ENCODE results near the gene VPS26A. TPM values are rescaled to one million over a fixed set of nuclear protein-coding genes. Genes with fewer than 3 reads are reported as not detected.

The VPS26A gene
- total RNA-seq, 2 experiments from 2014 or later = 44.6 to 51.4 TPM

DNA sequence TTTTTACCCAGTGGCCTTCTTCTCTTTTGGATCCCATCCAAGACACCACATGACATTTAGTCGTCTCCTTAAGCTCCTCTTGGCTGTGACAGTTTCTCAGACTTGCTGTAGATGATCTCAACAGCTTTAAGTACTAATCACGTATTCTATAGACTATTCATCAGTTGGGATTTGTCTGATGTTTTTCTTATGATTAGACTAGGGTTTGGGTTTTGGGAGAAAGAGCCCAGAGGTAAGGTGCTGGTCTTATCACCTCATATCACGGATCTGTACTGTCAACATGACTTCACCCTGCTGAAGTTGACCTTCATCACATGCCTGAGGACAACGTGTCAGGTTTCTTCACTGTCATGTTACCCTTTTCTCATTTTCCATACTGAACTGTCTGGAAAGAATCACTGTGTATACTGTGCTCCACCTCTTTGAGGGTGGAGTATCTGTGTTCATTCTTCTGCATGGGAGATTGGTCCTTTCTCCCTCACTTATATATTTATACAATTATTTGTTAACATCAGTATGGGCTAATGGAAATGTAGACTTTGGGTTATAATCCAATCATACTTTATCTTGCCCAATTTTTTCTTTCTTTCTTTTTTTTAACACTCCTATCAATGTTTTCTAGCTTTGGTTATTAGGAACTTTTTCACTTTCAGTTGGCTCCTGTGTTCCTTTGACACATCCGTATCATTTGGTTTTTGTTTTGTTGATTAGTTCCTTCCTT, 89.8 kb downstream of the VPS26A start:
- H3K27ac Mint-ChIP-seq = peak overlapping the region; percentile 20
- intact Hi-C loops (cut with micrococcal nuclease) = loop anchor here (1.0 to 2.0 kb wide), 5 partner anchors 9 to 217 kb away; partner anchors contain the start of gene VPS26A
- DNase-seq = no peak
- H3K27me3 Mint-ChIP-seq = no peaks in the 10 kb centered on the region
- ChIA-PET CTCF (interaction anchor here (0.6 to 1.3 kb wide), 3 partner anchors 15 to 177 kb away, joined by 3 read pairs; no protein-coding TSS in a partner anchor), POLR2A (interaction anchor here (0.6 to 3.2 kb wide), 3 partner anchors 8 to 257 kb away, joined by 3 to 14 read pairs (median 4); partner anchors contain the start of gene DDX21)
- H3K9me3 Mint-ChIP-seq = no peaks in the 10 kb centered on the region
- no peak overlapping the region for H3K4me3 Mint-ChIP-seq
- peaks cover 39% of the 10 kb centered on the region for H3K4me1 Mint-ChIP-seq (ENCODE audit: low read depth)
- peaks cover 3% of the 10 kb centered on the region for H3K36me3 Mint-ChIP-seq

- CTCF ChIA-PET = interaction anchor here (0.8 to 1.4 kb wide), 5 partner anchors 10 to 209 kb away, joined by 3 to 5 read pairs (median 4); no protein-coding TSS in a partner anchor
- DNase-seq = peak; percentile 25
- Mint-ChIP-seq H3K36me3 (no peaks in the 10 kb centered on the region), H3K27ac (peak overlapping the region; percentile 84), H3K4me3 (peak overlapping the region; percentile 68), H3K4me1 (ENCODE audit: low read depth) (peaks cover 39% of the 10 kb centered on the region), H3K9me3 (no peaks in the 10 kb centered on the region), H3K27me3 (no peaks in the 10 kb centered on the region)
- intact Hi-C loops (cut with micrococcal nuclease) = loop anchor here (1.0 to 2.0 kb wide), 7 partner anchors 8 to 218 kb away; partner anchors contain the start of genes SUPV3L1 and VPS26A
- POLR2A ChIA-PET = interaction anchor here (0.7 to 3.2 kb wide), 7 partner anchors 9 to 259 kb away, joined by 3 to 14 read pairs (median 4); partner anchors contain the start of gene DDX21
Measured at GRCh38 chr10:69214666-69215131, 90.7 kb downstream of the VPS26A start.

- POLR2A ChIA-PET = interaction anchor here (0.7 to 3.2 kb wide), 8 partner anchors 10 to 259 kb away, joined by 3 to 14 read pairs (median 4); partner anchors contain the start of gene DDX21
- Mint-ChIP-seq H3K9me3 (no peaks in the 10 kb centered on the region), H3K36me3 (no peaks in the 10 kb centered on the region), H3K4me1 (ENCODE audit: low read depth) (peaks cover 35% of the 10 kb centered on the region), H3K27me3 (no peaks in the 10 kb centered on the region), H3K27ac (peak overlapping the region; percentile 84), H3K4me3 (peak overlapping the region; percentile 68)
- intact Hi-C loops (cut with micrococcal nuclease) = loop anchor here (1.0 to 2.0 kb wide), 5 partner anchors 14 to 219 kb away; partner anchors contain the start of genes SUPV3L1 and VPS26A
- CTCF ChIA-PET = interaction anchor here (0.8 to 1.4 kb wide), 4 partner anchors 11 to 210 kb away, joined by 3 to 5 read pairs (median 4); no protein-coding TSS in a partner anchor
- peak; percentile 73 for DNase-seq
Measured at GRCh38 chr10:69215405-69216171, 91.6 kb downstream of the VPS26A start.

GRCh38 chr10:69216577-69217118, 92.7 kb downstream of the VPS26A start:
- Mint-ChIP-seq H3K9me3 (no peaks in the 10 kb centered on the region), H3K36me3 (no peaks in the 10 kb centered on the region), H3K27ac (no peak overlapping the region), H3K27me3 (no peaks in the 10 kb centered on the region), H3K4me3 (no peak overlapping the region), H3K4me1 (ENCODE audit: low read depth) (peaks cover 43% of the 10 kb centered on the region)
- intact Hi-C loops (cut with micrococcal nuclease) = no loop called here
- no peak for DNase-seq
- ChIA-PET CTCF (interaction anchor here (1.1 kb wide), 1 partner anchor 16 kb away, joined by 3 read pairs; no protein-coding TSS in a partner anchor), POLR2A (interaction anchor here (1.0 to 3.2 kb wide), 2 partner anchors 11 to 13 kb away, joined by 3 to 14 read pairs; no protein-coding TSS in a partner anchor)

DNA sequence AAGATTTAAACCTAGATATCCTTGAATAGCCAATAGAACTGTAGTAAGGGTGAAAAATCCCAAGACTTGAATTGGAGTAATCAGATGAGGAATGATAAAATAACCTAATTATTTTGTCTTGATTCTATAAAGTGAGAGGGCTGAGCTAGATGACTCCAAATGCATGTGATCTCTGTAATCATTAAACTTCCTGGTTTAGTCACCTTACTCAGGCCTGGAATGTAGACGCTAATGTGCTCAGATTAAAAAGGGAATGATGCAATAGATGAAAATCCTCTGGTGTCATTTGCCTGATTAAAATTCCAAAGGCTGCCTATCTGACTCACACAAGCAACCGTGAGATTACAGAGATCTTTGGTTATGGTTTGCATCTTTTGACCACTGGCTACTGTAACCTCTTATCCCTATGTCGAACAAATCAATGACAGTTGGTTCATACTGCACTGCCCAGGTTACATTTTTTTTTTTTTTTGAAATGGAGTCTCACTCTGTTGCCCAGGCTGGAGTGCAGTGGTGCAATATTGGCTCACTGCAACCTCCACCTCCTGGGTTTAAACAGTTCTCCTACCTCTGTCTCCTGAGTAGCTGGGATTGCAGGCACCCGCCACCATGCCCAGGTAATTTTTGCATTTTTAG, 93.3 kb downstream of the VPS26A start:
- no peak for DNase-seq
- POLR2A ChIA-PET = no interaction called here
- intact Hi-C loops (cut with micrococcal nuclease) = no loop called here
- H3K4me1 Mint-ChIP-seq (ENCODE audit: low read depth) = peaks cover 49% of the 10 kb centered on the region
- H3K4me3 Mint-ChIP-seq = no peak overlapping the region
- no peaks in the 10 kb centered on the region for H3K9me3 Mint-ChIP-seq
- no peaks in the 10 kb centered on the region for H3K27me3 Mint-ChIP-seq
- no peak overlapping the region for H3K27ac Mint-ChIP-seq
- no peaks in the 10 kb centered on the region for H3K36me3 Mint-ChIP-seq
- CTCF ChIA-PET = no interaction called here

DNA sequence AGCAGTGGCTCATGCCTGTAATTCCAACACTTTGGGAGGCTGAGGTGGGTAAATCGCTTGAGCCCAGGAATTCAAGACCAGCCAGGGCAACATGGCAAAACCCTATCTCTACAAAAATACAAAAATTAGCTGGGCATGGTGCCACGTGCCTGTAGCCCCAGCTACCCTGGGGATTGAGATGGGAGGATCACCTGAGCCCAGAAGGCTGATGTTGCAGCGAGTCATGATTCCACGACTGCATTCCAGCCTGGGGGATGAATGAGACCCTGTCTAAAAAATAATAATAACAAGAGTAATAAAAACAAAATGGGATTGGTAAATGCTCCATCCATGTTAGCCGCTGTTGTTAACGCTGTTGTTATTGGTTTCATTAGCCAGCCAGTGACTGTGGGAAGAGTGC, 94.9 kb downstream of the VPS26A start:
- H3K9me3 Mint-ChIP-seq = no peaks in the 10 kb centered on the region
- CTCF ChIA-PET = interaction anchor here (2.0 kb wide), 1 partner anchor 10 kb away, joined by 4 read pairs; no protein-coding TSS in a partner anchor
- H3K4me3 Mint-ChIP-seq = no peak overlapping the region
- H3K27ac Mint-ChIP-seq = no peak overlapping the region
- peaks cover 56% of the 10 kb centered on the region for H3K4me1 Mint-ChIP-seq (ENCODE audit: low read depth)
- intact Hi-C loops (cut with micrococcal nuclease) = no loop called here
- DNase-seq = no peak
- no peaks in the 10 kb centered on the region for H3K27me3 Mint-ChIP-seq
- H3K36me3 Mint-ChIP-seq = no peaks in the 10 kb centered on the region
- POLR2A ChIA-PET = no interaction called here

DNA sequence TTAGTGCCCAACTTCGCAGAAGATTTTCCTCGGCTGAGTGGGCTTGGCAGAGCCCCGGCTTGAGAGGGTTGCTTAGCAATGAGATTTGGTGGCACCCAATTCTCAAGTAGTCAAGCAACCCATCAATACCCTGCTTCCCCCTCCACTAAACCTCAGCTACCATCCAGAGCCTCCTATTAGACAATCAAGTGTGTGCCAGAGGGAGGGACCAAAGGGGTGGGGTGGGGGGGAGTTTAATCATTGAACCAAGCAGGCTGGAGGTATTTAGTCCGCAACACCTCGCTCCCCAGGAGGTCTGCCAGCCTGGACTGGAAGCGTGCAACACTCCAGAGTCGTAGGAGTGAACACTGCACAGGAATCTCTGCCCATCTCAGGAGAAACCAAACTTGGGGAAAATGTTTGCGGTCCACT, 96.1 kb downstream of the VPS26A start, which contains the start of gene HKDC1:
Gene HKDC1 (plus strand): TSS at position 292 of the 411 bp plus-strand sequence. CDS start 104 bp downstream, at position 396.
- H3K9me3 Mint-ChIP-seq = no peaks in the 10 kb centered on the region
- H3K36me3 Mint-ChIP-seq = no peaks in the 10 kb centered on the region
- H3K27me3 Mint-ChIP-seq = no peaks in the 10 kb centered on the region
- no peak within 1 kb of the TSS for H3K4me3 Mint-ChIP-seq
- no peak for DNase-seq
- intact Hi-C loops (cut with micrococcal nuclease) = loop anchor here (5.0 kb wide), 4 partner anchors 97 to 263 kb away; partner anchors contain the start of gene DDX21
- POLR2A ChIA-PET = no interaction called here
- peaks cover 52% of the 10 kb centered on the region for H3K4me1 Mint-ChIP-seq (ENCODE audit: low read depth)
- CTCF ChIA-PET = interaction anchor here (0.5 to 2.0 kb wide), 4 partner anchors 9 to 22 kb away, joined by 3 to 4 read pairs (median 3); no protein-coding TSS in a partner anchor
- H3K27ac Mint-ChIP-seq = peak within 1 kb of the TSS; percentile 36

- ChIA-PET POLR2A (interaction anchor here (0.6 kb wide), 1 partner anchor 95 kb away, joined by 3 read pairs; no protein-coding TSS in a partner anchor), CTCF (interaction anchor here (0.5 to 2.0 kb wide), 4 partner anchors 8 to 21 kb away, joined by 3 to 4 read pairs (median 3); no protein-coding TSS in a partner anchor)
- no peaks in the 10 kb centered on the region for H3K36me3 Mint-ChIP-seq
- H3K4me3 Mint-ChIP-seq = no peak overlapping the region
- intact Hi-C loops (cut with micrococcal nuclease) = loop anchor here (5.0 kb wide), 4 partner anchors 97 to 263 kb away; partner anchors contain the start of gene DDX21
- no peaks in the 10 kb centered on the region for H3K27me3 Mint-ChIP-seq
- no peak overlapping the region for H3K27ac Mint-ChIP-seq
- H3K4me1 Mint-ChIP-seq (ENCODE audit: low read depth) = peaks cover 52% of the 10 kb centered on the region
- DNase-seq = no peak
- H3K9me3 Mint-ChIP-seq = no peaks in the 10 kb centered on the region
Measured at GRCh38 chr10:69220507-69220906, 96.5 kb downstream of the VPS26A start.

Other genes with a start within 250 kb of the VPS26A start
- gene DDX50, start 222.9 kb upstream of the VPS26A start, total RNA-seq = 10 to 100 TPM; 68.8 to 71.9 TPM
- gene DDX21, start 168.0 kb upstream of the VPS26A start, total RNA-seq = 100 to 1,000 TPM; 156 to 158 TPM
- gene KIFBP, start 135.4 kb upstream of the VPS26A start, total RNA-seq = 10 to 100 TPM; 23.0 to 25.2 TPM
- 100 to 1,000 TPM; 949 to 966 TPM for gene SRGN, start 36.1 kb upstream of the VPS26A start, total RNA-seq
- gene SUPV3L1, start 56.1 kb downstream of the VPS26A start, total RNA-seq = 10 to 100 TPM; 45.0 to 47.6 TPM
- 1 to 10 TPM in 1 of 2 experiments, under 1 TPM in 1; 0.67 to 1.1 TPM for gene HKDC1, start 96.2 kb downstream of the VPS26A start, total RNA-seq
- 100 to 1,000 TPM; 213 to 220 TPM for gene HK1, start 154.3 kb downstream of the VPS26A start, total RNA-seq